H1 (cell line): Measurements from ENCODE around the gene SRGAP2.
"Not testable (repeated sequence)": the region's sequence is repeated elsewhere in the genome, so short reads cannot be mapped to it uniquely, and the experiment has no call there.

ENCODE experiments used
- ATF2 ChIP-seq: IDR thresholded peaks from 2 replicates; pipeline ENCODE4 v1.6.1; 2012; ENCODE audit warnings: low read length, inconsistent platforms
- ATF3 ChIP-seq: IDR thresholded peaks from 2 replicates; pipeline ENCODE4 v1.6.1; 2011; ENCODE audit warnings: low read depth, mild to moderate bottlenecking, low read length; ENCODE audit not compliant: insufficient read depth
- CHD2 ChIP-seq: IDR thresholded peaks from 2 replicates; pipeline ENCODE4 v1.6.1; 2012; ENCODE audit warnings: low read length, improper control_type of control experiment
- EZH2 ChIP-seq: fragments of 200-600 bp; sonication (generic); IDR thresholded peaks from 2 replicates; pipeline ENCODE4 v1.7.1; 2012; ENCODE audit warnings: low read depth, mild to moderate bottlenecking, moderate library complexity, low read length, inconsistent platforms; ENCODE audit not compliant: severe bottlenecking
- JUND ChIP-seq: IDR thresholded peaks from 2 replicates; pipeline ENCODE4 v1.6.1; 2011; ENCODE audit warnings: mild to moderate bottlenecking, improper control_type of control experiment, low read length
- POLR2A ChIP-seq, 2 experiments: IDR thresholded peaks; 1 replicate in 1 of 2; 2 replicates in 1 of 2; pipeline ENCODE4 v1.6.1; 2011; ENCODE audit warnings: low read depth in 2 of 2, low read length in 2 of 2, mild to moderate bottlenecking in 2 of 2; ENCODE audit errors: control extremely low read depth in 1 of 2
- RAD21 ChIP-seq, 2 experiments: IDR thresholded peaks in 1 of 2; conservative IDR thresholded peaks in 1 of 2; 2 replicates each; pipeline ENCODE4 v1.6.1; 2011; ENCODE audit warnings: low read depth in 2 of 2, low read length in 2 of 2, improper control_type of control experiment in 1 of 2, inconsistent platforms in 1 of 2, mild to moderate bottlenecking in 1 of 2, moderate library complexity in 1 of 2
- RXRA ChIP-seq: IDR thresholded peaks from 2 replicates; pipeline ENCODE4 v1.6.1; 2011; ENCODE audit warnings: low read depth, mild to moderate bottlenecking, low read length, moderate library complexity; ENCODE audit not compliant: insufficient read depth

GRCh38 chr1:206218765-206219164 lies 15.4 kb downstream of the SRGAP2 start:
- TF ChIP-seq EZH2; JUND; RAD21 (IDR thresholded peaks at IDR 0.05 in 1 of 2, conservative IDR thresholded peaks at IDR 0.05 in 1 of 2; ENCODE audit: low read depth in 2 of 2, low read length in 2 of 2); RXRA; ATF3; POLR2A (IDR thresholded peaks at IDR 0.05; ENCODE audit: control extremely low read depth in 1 of 2, low read depth in 2 of 2, low read length in 2 of 2); CHD2; ATF2: not testable (repeated sequence)
